HG02588 (cell line): ENCODE data around the gene ACACA.

Source experiments
- ATAC-seq: cut with Tn5 transposase; IDR thresholded peaks from one replicate; pipeline ENCODE4 v1.9.1; 2021; ENCODE audit warnings: mild to moderate bottlenecking, moderate library complexity; ENCODE audit not compliant: unreplicated experiment

ACACA gene

GRCh38 chr17:37138571-37139120, 268.0 kb downstream of the ACACA start:
- no peak for ATAC-seq

- ATAC-seq: no peak
Measured at GRCh38 chr17:37137906-37138514, 268.6 kb downstream of the ACACA start.

- ATAC-seq: no peak
Measured at GRCh38 chr17:37137070-37137610, 269.5 kb downstream of the ACACA start.

GRCh38 chr17:37135576-37135975, 271.1 kb downstream of the ACACA start:
- no peak for ATAC-seq

GRCh38 chr17:37134050-37134449, 272.6 kb downstream of the ACACA start:
- no peak for ATAC-seq

GRCh38 chr17:37133136-37133535, 273.5 kb downstream of the ACACA start:
- ATAC-seq: no peak

- no peak for ATAC-seq
Measured at GRCh38 chr17:37131669-37132611, 274.7 kb downstream of the ACACA start.

- ATAC-seq: no peak
Measured at GRCh38 chr17:37130984-37131446, 275.6 kb downstream of the ACACA start.

- ATAC-seq: no peak
Measured at GRCh38 chr17:37124821-37125173, 281.8 kb downstream of the ACACA start.

- ATAC-seq: no peak
Measured at GRCh38 chr17:37123941-37124820, 282.5 kb downstream of the ACACA start.

GRCh38 chr17:37123386-37123785, 283.2 kb downstream of the ACACA start:
- no peak for ATAC-seq

GRCh38 chr17:37121616-37122015, 285.0 kb downstream of the ACACA start:
- ATAC-seq: no peak

- no peak for ATAC-seq
Measured at GRCh38 chr17:37118366-37119137, 288.1 kb downstream of the ACACA start.

- no peak for ATAC-seq
Measured at GRCh38 chr17:37117373-37118142, 289.1 kb downstream of the ACACA start.

- ATAC-seq: no peak
Measured at GRCh38 chr17:37116671-37117185, 289.9 kb downstream of the ACACA start.

- no peak for ATAC-seq
Measured at GRCh38 chr17:37111329-37111728, 295.3 kb downstream of the ACACA start.

GRCh38 chr17:37110746-37111145, 295.9 kb downstream of the ACACA start:
- ATAC-seq: no peak

- ATAC-seq: no peak
Measured at GRCh38 chr17:37109731-37110710, 296.6 kb downstream of the ACACA start.
